Measurements from ENCODE around the gene SCFD1.

Gene SCFD1

DNA sequence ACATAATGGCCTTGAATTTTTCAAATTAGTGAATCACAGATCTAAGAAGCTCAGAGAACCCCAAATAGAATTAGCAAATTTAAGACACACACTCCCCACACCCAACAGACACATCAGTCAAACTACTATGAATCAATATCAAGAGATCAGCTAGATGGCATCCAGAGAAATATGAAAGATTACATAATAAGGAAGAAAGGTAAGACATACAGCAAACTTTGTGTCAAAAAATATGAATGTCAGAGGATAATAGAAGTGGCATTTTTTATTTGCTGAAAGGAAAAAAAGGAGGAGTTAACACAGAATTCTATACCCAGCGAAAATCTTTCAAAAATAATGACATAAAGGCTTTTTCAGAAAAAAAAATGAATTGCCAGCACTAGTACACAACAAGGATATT lies 141.8 kb downstream of the SCFD1 start:
- DNase-seq: no peak

DNA sequence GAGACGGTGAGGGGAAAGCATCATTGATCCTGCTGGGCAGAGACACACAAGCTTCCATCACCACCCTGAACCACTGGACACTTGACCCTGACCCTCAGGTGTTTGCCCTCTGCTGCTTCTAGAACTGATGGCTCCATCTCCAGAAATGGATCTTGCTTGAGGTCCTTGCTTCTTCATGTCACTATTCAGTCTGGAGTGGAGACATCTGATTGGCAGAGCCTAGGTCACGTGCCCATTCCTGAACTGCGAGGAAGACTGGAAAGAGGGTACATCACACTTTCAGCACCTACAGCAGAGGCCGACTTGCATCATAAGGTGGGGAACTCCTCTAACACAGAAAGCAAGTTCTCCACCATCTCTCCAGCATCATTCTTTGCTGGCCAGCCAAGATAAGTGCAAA lies 145.5 kb downstream of the SCFD1 start:
- no peak for DNase-seq

DNA sequence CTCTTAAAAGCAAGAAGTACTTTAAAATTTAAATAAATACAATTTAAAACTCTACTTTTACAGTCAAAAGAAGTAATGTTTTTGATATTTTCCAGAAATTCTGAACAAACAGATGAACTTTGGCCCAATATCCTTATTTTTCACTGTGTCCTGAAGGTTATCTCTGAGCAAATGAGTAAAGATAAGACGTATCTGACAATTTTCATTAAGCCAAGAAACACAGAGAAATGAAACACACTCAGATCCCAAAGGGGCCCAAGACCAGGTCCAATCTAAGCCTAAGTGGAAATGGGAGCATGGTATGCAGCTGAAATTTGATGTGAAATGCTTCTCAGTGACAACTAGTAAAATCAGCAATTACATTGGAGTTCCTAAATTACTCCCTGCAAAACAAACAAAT lies 146.7 kb downstream of the SCFD1 start:
- DNase-seq: no peak

- DNase-seq: no peak
Observed at GRCh38 chr14:30770376-30770775, 148.3 kb downstream of the SCFD1 start.

GRCh38 chr14:30771595-30771994 lies 149.5 kb downstream of the SCFD1 start:
- DNase-seq: no peak

- DNase-seq: no peak
Observed at GRCh38 chr14:30779210-30779609, 157.1 kb downstream of the SCFD1 start.

All from inflammatory macrophage treated with lipopolysaccharide for 1 hour (primary cell).